DMS153 treated with DMSO at 0.1 percent for 48 hours (cell line): ENCODE data around the gene GDF11.

Experiments
- DNase-seq: peaks from one replicate; lab custom pipeline; 2025; ENCODE audit not compliant: unreplicated experiment; lab: John Stamatoyannopoulos, UW

The GDF11 gene

DNA sequence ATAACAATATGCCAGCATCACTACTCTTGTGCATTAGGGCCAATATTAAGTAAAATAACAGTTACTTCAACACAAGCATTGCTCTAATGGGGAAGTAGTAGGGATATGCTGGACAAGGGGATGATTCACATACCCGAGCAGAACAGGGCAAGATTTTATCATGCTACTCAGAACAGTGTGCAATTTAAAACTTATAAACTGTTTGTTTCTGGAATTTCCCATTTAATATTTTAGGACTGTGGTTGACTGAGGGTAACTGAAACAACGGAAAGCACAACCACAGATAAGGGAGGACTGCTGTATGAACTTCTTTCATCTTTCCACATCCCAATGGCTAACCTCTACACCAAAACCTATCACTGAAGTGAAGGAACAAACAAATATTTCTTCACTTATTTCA, 37.8 kb downstream of the GDF11 start:
- no peak for DNase-seq

DNA sequence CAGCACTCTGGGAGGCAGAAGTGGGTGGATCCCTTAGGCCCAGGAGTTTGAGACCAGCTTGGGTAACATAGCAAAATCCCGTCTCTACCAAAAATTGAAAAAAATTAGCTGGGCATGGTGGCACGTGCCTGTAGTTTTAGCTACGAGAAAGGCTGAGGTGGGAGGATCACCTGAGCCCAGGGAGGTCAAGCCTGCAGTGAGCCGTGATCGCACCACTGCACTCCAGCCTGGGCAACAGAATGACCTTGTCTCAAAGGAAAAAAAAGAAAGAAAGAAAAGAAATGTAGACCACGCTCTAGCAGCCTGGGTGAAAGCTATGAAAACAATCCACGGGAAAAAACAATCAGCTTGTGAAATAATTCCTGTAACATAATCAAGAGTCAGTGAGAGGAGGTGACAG, 45.6 kb downstream of the GDF11 start:
- no peak for DNase-seq

DNA sequence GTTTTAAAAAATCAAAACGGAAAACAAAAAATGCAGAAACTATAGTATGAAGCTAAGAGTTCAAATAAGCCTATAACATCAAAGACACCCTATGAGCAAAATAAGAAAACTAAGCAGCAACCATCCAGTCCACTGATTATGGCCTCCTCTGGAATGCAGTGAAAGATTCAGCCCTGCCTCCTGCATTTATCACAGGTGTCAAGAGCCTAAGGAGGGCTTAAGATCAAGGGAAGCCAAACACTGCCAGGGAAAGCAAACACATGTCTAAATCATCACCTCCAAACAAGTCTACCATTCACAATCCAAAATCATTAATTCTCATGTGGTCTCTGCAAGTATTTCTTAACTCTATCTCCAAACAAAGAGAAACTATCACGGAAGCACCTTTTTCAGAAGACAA, 46.2 kb downstream of the GDF11 start:
- DNase-seq, result no peak

DNA sequence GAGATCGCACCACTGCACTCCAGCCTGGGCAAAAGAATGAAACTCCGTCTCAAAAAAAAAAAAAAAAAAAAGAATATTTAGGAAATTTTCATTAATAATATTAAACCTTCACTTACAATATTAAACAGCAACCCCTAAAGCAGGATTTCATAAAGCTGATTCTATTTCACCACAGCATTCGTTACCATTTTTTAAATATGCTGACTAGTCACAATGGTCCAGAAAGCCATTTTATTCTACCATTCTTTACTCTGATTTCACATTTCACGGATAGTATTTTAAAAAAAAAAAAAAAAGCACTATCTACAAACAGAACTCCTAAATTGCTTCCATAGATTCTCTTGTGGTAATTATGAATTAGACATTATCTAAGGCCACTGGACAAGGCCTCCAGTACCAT, 47.0 kb downstream of the GDF11 start:
- no peak for DNase-seq

DNA sequence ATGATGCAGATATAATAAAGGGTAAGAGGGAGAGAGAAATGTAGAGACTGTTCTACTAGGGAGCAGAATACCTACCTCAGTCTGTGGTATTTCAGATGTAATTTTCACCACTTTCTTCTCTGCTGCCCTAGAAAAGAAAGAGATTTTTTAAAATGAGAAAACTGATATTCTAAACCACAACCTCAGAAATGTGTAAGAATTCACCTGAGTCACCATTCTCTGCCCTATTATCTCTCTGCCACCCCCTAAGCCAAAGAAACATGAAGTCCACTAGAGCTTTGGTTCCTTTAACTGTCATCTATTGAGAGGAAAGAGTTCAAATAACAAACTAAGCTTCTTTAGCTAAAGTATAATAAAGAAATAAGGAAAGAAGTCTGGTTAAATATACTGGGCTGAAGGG, 53.0 kb downstream of the GDF11 start:
- no peak for DNase-seq

DNA sequence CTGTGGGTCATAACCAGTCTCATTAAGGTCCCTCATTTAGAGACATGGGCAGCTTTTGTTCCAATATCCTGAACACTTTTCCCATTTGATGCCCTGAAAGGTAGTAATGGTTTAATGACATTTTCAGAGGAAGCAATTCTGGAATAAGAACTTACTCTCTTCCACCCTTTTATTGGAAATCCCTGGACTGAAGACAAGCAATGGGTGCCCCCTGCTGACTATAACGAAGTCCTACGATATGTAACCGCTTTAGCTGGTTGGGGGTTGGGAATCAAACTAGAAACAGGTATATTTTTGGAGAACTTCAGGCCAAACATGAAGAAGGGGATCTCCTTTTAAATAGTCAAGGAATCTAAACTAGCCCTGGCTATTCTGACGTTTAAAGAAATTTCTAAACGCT, 54.1 kb downstream of the GDF11 start:
- DNase-seq, result peak; percentile 47

DNA sequence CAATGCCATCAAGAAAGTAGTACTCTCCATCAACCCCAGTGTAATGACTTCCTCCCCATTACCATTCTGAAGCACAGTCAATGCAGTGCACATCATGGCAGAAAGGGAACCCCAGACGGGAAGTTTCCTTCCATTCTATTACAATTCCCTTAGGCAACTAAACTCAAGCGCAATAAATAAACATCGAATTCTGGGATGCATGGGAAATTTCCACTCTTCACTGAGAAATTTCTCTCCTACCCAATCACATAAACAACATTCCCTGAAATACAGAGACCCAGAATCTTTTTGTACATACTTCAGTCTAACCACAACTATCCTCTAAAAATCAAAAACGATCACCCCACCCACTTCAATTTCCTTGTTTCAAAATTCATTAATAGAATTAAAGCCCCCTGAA, 54.6 kb downstream of the GDF11 start:
- DNase-seq, result no peak
